ENCODE results near the gene FAM234A.
A peak's percentile ranks its signal among the peaks of the same experiment; 100 is the strongest.
"Not testable (repeated sequence)": the region's sequence is repeated elsewhere in the genome, so short reads cannot be mapped to it uniquely, and the experiment has no call there.

FAM234A gene
- total RNA-seq: 21.4 to 26.8 (median 23.4) reads per million in 4 experiments

GRCh38 chr16:234468-235305, at the start of gene FAM234A:
TSS of gene FAM234A (plus strand) at chr16:234821. CDS start at chr16:254414, 19,593 bp downstream.
- peak; percentile 88 for DNase-seq

DNA sequence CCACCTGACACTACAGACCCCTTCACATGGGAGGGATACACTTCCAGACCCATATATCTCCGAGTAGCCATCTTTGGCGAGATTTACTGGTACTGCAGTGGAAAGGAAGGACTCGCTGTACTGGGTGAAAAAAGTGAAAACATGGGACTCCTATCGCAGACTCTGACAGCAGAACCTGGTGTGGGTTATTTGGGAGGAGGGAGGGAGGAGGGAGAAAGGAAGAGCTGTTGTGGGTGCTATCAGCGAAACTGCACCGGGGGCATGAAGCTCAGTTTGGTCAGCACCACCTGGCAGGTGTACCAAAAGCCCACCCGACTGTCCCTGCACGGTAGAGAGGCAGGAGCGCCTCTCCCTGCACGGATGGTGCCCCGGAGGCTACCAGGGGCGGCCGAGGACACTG, 49.4 kb upstream of the FAM234A start:
- DNase-seq: no peak

- DNase-seq: no peak
Measured at GRCh38 chr16:185691-186090, 48.9 kb upstream of the FAM234A start.

DNA sequence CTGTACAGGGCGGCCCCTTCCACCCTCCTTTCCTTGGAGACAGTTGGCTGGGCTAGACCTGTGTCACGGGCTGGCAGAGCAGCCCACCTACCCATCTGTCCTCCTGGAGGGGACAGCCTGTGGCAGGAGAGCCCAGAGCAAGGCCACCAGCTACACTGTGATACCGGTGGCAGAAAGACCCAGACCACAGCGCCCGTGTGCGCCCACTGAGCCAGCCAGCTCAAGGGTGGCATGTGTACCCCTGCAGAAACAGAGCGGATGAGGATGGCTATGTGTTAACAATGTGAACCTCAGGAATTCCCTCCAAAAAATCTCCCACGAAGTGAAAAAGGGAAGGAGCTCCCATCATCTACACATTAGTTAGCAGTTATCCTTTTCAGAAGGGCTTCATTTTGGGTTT, 47.3 kb upstream of the FAM234A start:
- no peak for DNase-seq

GRCh38 chr16:188674-189073, 45.9 kb upstream of the FAM234A start:
- DNase-seq: no peak

GRCh38 chr16:189604-190186, 44.9 kb upstream of the FAM234A start:
- no peak for DNase-seq

DNA sequence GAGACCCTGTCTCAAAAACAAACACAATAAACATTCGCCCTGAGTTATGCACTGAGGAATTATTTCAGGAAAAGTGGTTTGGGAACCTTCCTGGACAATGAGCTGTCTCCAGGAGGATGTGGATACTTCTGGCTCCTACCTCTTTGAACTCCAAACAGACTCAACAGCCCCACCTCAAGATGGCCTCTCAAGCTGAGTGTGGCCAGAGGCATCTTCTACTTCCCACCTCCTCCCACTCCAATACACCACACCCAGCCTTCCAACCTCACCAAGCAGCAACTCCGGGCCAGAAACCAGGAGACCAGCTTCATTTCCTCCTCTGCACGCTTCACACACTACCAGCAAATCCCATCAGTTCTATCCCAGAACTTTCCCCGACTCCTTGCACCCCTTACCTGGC, 42.8 kb upstream of the FAM234A start:
- DNase-seq: no peak

DNA sequence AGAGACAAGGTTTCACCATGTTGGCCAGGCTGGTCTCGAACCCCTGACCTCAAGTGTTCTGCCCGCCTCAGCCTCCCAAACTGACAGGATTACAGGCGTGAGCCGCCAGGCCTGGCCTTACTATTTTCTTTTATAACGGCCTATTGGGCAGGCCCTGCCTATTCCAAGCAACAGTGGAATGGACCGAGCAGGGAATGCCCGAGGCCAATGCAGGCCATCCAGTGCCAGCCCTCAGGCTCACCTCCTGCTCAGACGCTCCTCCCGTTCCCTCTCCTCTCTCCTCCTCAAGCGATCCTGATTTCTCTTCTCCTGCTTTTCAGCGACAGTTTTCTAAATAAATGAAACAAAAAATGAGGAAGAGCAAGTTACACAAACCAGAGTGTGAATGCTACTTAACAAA, 41.9 kb upstream of the FAM234A start:
- no peak for DNase-seq

DNA sequence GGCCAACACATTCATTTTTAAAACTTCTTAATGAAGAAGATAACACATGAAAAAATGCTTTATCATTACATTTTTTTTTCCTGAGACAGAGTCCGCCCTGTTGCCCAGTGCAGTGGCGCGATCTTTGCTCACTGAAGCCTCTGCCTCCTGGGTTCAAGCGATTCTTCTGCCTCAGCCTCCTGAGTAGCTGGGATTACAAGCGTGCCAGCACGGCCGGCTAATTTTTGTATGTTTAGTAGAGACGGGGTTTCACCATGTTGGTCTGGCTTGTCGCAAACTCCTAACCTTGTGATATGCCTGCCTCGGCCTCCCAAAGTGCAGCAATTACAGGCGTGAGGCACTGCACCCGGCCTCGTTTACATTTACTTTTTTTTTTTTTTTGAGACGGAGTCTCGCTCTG, 41.2 kb upstream of the FAM234A start:
- DNase-seq: no peak

GRCh38 chr16:194516-194915, 40.1 kb upstream of the FAM234A start:
- DNase-seq: no peak

GRCh38 chr16:200388-200787, 34.2 kb upstream of the FAM234A start:
- no peak for DNase-seq

GRCh38 chr16:203246-203645, 31.4 kb upstream of the FAM234A start:
- no peak for DNase-seq

GRCh38 chr16:204046-204445, 30.6 kb upstream of the FAM234A start:
- not testable (repeated sequence) for DNase-seq

- not testable (repeated sequence) for DNase-seq
Measured at GRCh38 chr16:209359-209758, 25.3 kb upstream of the FAM234A start.

GRCh38 chr16:211631-212180, 22.9 kb upstream of the FAM234A start:
- DNase-seq: not testable (repeated sequence)

DNA sequence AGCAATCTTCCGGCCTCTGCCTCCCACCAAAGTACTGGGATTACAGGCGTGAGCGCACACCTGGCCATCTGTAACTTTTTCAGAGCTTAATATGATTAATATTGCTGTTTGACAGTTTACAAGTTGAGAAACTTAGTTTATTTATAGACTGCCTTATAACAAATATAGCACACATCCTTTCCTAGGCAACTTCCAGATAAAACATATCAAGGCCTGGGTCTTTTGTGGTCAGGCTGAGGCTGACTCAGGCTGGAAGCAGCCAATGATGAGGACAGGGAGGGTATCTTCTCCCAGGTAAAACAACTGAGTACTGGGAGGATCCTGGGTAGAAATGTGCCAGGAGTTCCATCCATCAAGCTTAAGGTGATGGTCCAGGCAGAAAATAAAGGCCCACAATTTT, 21.6 kb upstream of the FAM234A start:
- no peak for DNase-seq

- DNase-seq: no peak
Measured at GRCh38 chr16:220021-220420, 14.6 kb upstream of the FAM234A start.

GRCh38 chr16:228151-228851, 6.3 kb upstream of the FAM234A start:
- no peak for DNase-seq

- peak; percentile 78 for DNase-seq
Measured at GRCh38 chr16:228852-229730, 5.5 kb upstream of the FAM234A start, which contains the start of gene LUC7L. TSS of gene LUC7L (minus strand) at chr16:229449. CDS start at chr16:229339, 110 bp downstream.

DNA sequence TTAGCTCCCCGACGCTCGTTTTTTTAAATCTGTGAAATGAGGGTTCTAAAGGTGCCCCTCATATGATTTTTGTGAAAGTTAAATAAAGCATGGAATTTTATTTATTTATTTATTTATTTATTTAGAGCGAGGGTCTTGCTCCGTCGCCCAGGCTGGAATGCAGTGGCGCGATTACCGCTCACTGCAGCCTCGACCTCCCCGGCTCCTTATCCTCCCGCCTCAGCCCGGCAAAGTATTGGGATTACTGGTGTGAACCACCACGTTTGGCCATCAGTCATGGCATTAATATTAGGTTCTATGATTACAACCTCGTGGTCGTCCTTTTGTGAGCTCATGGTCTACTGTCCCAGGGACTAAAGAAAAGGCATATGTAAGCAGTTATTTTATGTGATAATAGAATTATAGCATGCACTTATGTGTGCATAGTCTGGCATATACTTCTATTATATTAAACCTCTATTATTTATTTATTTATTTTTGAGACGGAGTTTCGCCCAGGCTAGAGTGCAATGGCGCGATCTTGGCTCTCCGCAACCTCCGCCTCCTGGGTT, 4.8 kb upstream of the FAM234A start:
- DNase-seq: no peak

- not testable (repeated sequence) for DNase-seq
Measured at GRCh38 chr16:230351-230750, 4.3 kb upstream of the FAM234A start.

- no peak for DNase-seq
Measured at GRCh38 chr16:230949-231348, 3.7 kb upstream of the FAM234A start.
